Body of pancreas (tissue), 4 donors: Measurements from ENCODE around the gene IRF2BP1. TPM values are rescaled to one million over a fixed set of nuclear protein-coding genes. Genes with fewer than 3 reads are reported as not detected.
"Not testable (repeated sequence)": the region's sequence is repeated elsewhere in the genome, so short reads cannot be mapped to it uniquely, and the experiment has no call there.

Experiments
- ATAC-seq: fragments of 150-250 bp; one replicate; pipeline ENCODE4 v1.9.1; 2016
- DNase-seq, 4 donors: peaks; one replicate each; pipeline ENCODE4 v3.0.0-alpha.2; 2019
- H3K27ac ChIP-seq, 4 donors: fragments of 200-600 bp; sonication (generic); 1 replicate in 3 of 4; 2 replicates in 1 of 4; pipeline versions ENCODE4 v1.5.1 to v1.6.1; 2016 to 2019; ENCODE audit warnings: mild to moderate bottlenecking in 1 of 4, mixed read lengths in 1 of 4, moderate library complexity in 1 of 4
- H3K27me3 ChIP-seq, 2 donors: fragments of 200-600 bp; sonication (generic); one replicate each; pipeline ENCODE4 v1.6.0; 2016; ENCODE audit warnings: mild to moderate bottlenecking in 1 of 2
- H3K36me3 ChIP-seq, 2 donors: fragments of 200-600 bp; sonication (generic); replicated peaks in 1 of 2; 2 replicates each; pipeline ENCODE4 v1.5.1; 2016; ENCODE audit warnings: low read depth in 2 of 2; ENCODE audit not compliant: insufficient read depth in 1 of 2
- H3K4me1 ChIP-seq: fragments of 200-600 bp; sonication (generic); one replicate; pipeline ENCODE4 v1.6.0; 2016
- H3K4me3 ChIP-seq, 2 donors: fragments of 200-600 bp; sonication (generic); 1 replicate in 1 of 2; 2 replicates in 1 of 2; pipeline ENCODE4 v1.5.1; 2016 to 2019
- H3K9me3 ChIP-seq, 3 donors: fragments of 200-600 bp; sonication (generic); 1 replicate in 2 of 3; 2 replicates in 1 of 3; pipeline ENCODE4 v1.5.1; 2016
- CTCF ChIP-seq, 7 experiments: fragments of 450-650 bp in 4 of 7; fragments of 200-600 bp in 3 of 7; sonication (generic) in 3 of 7; IDR thresholded peaks; one replicate each; pipeline ENCODE4 v1.5.1; 2016 to 2019; ENCODE audit warnings: antibody characterized with exemption in 7 of 7
- POLR2A ChIP-seq, 3 donors: fragments of 450-650 bp; IDR thresholded peaks; one replicate each; pipeline ENCODE4 v1.6.1; 2016; ENCODE audit warnings: antibody characterized with exemption in 3 of 3, mild to moderate bottlenecking in 2 of 3
- WGBS, 2 donors: methylation state at CpG; one replicate each; pipeline ENCODE4 v1.1.5; 2017; 5-methylcytosine and 5-hydroxymethylcytosine counted together
- intact Hi-C: fragments of 100-400 bp; cut with DNase I; formaldehyde crosslinking; loops from one replicate; pipeline ENCODE4 v1.15.1; 2023
- total RNA-seq, 2 donors: library from RNA; depleted of rRNA; stranded (reverse); fragments of >200 nt; gene quantifications; one replicate each; pipeline ENCODE4 v1.1.0, GENCODE V29; 2016

The IRF2BP1 gene
- total RNA-seq, 2 donors from 2014 or later: 24.1 to 25.1 TPM

GRCh38 chr19:45874620-45874966 lies 11.3 kb downstream of the IRF2BP1 start:
- H3K27me3 ChIP-seq: no peaks in the 10 kb centered on the region
- ATAC-seq: no peak
- TF ChIP-seq CTCF (IDR thresholded peaks at IDR 0.05): no peak
- no peak for TF ChIP-seq POLR2A (IDR thresholded peaks at IDR 0.05)
- H3K36me3 ChIP-seq: no peaks in the 10 kb centered on the region
- H3K4me1 ChIP-seq: peaks cover 86% of the 10 kb centered on the region
- 84 to 85% methylated on average over 7 of the region's 7 CpGs for WGBS, 2 donors
- peak overlapping the region; percentile 1 to 96 (median 46) for H3K27ac ChIP-seq
- no peak overlapping the region for H3K4me3 ChIP-seq
- no peak for DNase-seq
- intact Hi-C loops: no loop called here
- no peaks in the 10 kb centered on the region for H3K9me3 ChIP-seq

- 59 to 67% methylated on average over 4 to 7 of the region's 7 CpGs for WGBS, 2 donors
- intact Hi-C loops: no loop called here
Measured at GRCh38 chr19:45873219-45873772, 12.6 kb downstream of the IRF2BP1 start.

GRCh38 chr19:45872095-45872919 lies 13.6 kb downstream of the IRF2BP1 start:
- Histone ChIP-seq H3K4me3 (no peak overlapping the region), H3K36me3 (no peaks in the 10 kb centered on the region), H3K27me3 (no peaks in the 10 kb centered on the region), H3K9me3 (no peaks in the 10 kb centered on the region), H3K27ac (peak overlapping the region in 1 of 4 donors; percentile 1), H3K4me1 (peaks cover 84% of the 10 kb centered on the region)
- TF ChIP-seq POLR2A (IDR thresholded peaks at IDR 0.05): no peak
- TF ChIP-seq CTCF (IDR thresholded peaks at IDR 0.05): no peak
- ATAC-seq: no peak
- intact Hi-C loops: no loop called here
- no peak for DNase-seq
- 71 to 80% methylated on average over 4 to 33 of the region's 34 CpGs for WGBS, 2 donors

More at GRCh38 chr19:45873219-45873772, 12.6 kb downstream of the IRF2BP1 start:
- TF ChIP-seq CTCF (IDR thresholded peaks at IDR 0.05): no peak
- no peak for TF ChIP-seq POLR2A (IDR thresholded peaks at IDR 0.05)
- H3K27me3 ChIP-seq: no peaks in the 10 kb centered on the region
- no peaks in the 10 kb centered on the region for H3K36me3 ChIP-seq
- peaks cover 84% of the 10 kb centered on the region for H3K4me1 ChIP-seq
- peak overlapping the region; percentile 32 to 96 (median 46) for H3K27ac ChIP-seq
- no peak overlapping the region for H3K4me3 ChIP-seq
- ATAC-seq (no peak), DNase-seq (no peak)
- no peaks in the 10 kb centered on the region for H3K9me3 ChIP-seq

GRCh38 chr19:45870798-45871197 lies 15.1 kb downstream of the IRF2BP1 start:
- WGBS, 2 donors: 79 to 80% methylated on average over 5 of the region's 5 CpGs
- Histone ChIP-seq H3K27me3 (no peaks in the 10 kb centered on the region), H3K4me3 (no peak overlapping the region), H3K4me1 (peaks cover 78% of the 10 kb centered on the region), H3K27ac (peak overlapping the region in 1 of 4 donors; percentile 1), H3K36me3 (no peaks in the 10 kb centered on the region), H3K9me3 (no peaks in the 10 kb centered on the region)
- TF ChIP-seq POLR2A (IDR thresholded peaks at IDR 0.05) (no peak), CTCF (IDR thresholded peaks at IDR 0.05) (no peak)
- intact Hi-C loops: no loop called here
- ATAC-seq (no peak), DNase-seq (no peak)

DNA sequence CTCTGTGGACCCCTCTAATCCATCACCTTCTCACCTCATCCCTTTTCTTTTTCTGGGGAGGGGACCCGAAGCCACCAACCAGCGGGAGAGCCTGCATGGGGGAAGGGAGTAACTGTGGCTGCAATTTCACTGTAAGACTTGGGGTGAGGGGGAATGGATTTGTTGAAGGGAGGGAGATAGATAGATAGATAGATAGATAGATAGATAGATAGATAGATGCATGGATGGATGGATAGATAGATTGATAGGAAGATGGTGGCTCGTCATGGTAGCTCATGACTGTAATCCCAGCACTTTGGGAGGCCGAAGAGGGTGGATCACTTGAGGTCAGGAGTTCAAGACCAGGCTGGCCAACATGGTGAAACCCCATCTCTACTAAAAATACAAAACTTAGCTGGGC lies 18.7 kb downstream of the IRF2BP1 start:
- H3K4me3 ChIP-seq, DNase-seq, H3K27me3 ChIP-seq, H3K9me3 ChIP-seq, H3K36me3 ChIP-seq, ATAC-seq, intact Hi-C loops: not testable (repeated sequence)
- Histone ChIP-seq H3K27ac (peak overlapping the region in 3 of 4 donors; percentile 69 to 89 (median 75)), H3K4me1 (peaks cover 52% of the 10 kb centered on the region)
- 52 to 66% methylated on average over 4 of the region's 4 CpGs for WGBS, 2 donors
